Stimulated activated CD8-positive, alpha-beta memory T cell treated with anti-CD3 and anti-CD28 coated beads, Interleukin-7, amount 100 ng/mL, for 1 hour (primary cell): ENCODE results near the gene TNP1.

ENCODE experiments used
- DNase-seq, 2 donors: peaks; one replicate each; pipeline ENCODE4 v3.0.0-alpha.2; 2020; ENCODE audit warnings: low read depth in 2 of 2

TNP1 gene

GRCh38 chr2:216875862-216876261, 16.0 kb upstream of the TNP1 start:
- no peak for DNase-seq

GRCh38 chr2:216873573-216873972, 13.7 kb upstream of the TNP1 start:
- no peak for DNase-seq

GRCh38 chr2:216872624-216873023, 12.8 kb upstream of the TNP1 start:
- no peak for DNase-seq

DNA sequence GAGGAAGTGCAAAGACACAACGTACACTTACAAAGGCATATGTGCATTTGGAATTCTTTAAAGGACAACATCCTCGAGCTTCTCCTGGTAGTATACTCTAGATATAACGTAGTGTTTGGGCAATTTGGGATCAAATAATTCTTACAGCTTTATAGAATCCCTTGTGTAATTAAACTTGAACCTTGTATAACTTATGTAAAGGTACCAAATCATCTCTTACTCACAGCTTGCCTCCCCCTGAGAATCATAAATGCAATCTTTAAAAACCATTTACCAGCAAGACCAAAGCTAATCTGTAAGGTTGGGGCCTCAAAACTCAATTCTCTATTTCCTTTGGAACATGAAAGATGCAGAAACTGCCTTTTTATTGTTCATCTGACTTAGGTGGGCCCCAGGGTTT, 12.2 kb upstream of the TNP1 start:
- no peak for DNase-seq

DNA sequence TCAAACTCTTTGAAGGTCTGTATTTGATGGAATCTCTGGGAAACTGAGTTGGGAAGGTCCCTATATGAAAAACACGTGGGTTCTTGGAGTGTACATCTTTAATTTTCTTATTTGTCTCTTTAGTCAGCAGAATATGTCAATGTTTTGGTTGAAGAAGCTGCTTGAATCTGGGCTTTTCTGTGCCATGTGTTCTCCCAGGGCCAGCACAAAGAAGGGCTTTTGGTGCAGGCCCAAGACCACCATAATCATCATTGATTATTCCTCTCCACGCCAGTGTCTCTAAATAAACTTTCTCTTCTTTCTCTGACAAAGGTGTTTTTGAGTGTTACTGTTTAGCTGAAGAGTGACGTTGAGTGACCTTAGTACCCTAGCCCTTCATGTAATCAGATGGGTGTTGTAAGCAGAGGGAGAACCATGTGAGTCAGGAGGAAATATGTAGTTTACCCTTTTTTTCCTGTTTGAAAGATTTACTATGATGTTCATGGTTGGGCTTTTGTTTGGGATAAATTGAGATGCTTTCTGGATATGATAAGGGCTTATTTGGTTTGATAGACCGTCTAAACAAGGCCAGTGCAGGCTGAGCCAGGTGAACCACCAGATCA, 11.6 kb upstream of the TNP1 start:
- no peak for DNase-seq

GRCh38 chr2:216870508-216871332, 10.9 kb upstream of the TNP1 start:
- no peak for DNase-seq

GRCh38 chr2:216866515-216867095, 6.7 kb upstream of the TNP1 start:
- DNase-seq = no peak

GRCh38 chr2:216865658-216866057, 5.8 kb upstream of the TNP1 start:
- no peak for DNase-seq

DNA sequence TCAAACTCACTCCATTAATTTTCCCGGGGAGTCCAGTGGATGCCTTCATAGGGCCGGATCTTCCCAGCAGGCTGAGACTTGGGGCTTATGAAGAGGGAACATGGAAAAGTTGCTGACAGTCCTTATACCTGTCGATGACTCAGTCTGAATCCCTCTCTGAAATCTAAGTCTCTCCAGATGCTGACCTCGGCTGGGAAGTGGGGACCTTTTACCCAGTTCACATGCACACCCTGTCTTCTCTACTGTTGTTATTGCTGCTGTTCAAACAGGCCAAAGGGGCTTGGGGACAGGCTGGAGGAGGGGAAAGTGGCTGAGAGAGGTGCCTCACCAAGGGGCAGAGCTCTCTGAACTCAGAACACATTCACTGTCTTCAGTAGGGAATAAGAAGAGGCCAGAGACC, 4.1 kb upstream of the TNP1 start:
- DNase-seq = no peak

- DNase-seq = no peak
These were observed 2.9 kb upstream of the TNP1 start for GRCh38 chr2:216862628-216863398.

GRCh38 chr2:216860426-216861137, 718 bp upstream of the TNP1 start:
- no peak for DNase-seq

DNA sequence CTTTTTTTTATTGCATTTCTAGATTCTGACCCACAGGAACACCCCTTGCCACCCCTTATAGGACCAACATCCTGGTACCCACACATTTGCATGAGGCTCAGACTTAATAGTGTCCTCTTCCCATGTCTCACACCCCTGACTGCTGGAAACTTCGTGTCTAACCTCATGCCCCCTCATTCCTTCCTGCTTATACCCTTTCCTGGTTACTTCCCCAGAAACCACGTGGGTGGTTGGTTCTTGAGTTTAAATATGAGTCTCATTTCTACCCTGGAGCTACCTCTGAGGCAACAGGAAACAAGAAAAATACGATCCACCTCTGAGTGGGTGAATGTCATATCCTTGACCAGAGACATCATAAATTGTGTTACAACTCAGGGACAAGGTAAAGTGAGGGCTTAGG, 1.6 kb downstream of the TNP1 start:
- DNase-seq = no peak

DNA sequence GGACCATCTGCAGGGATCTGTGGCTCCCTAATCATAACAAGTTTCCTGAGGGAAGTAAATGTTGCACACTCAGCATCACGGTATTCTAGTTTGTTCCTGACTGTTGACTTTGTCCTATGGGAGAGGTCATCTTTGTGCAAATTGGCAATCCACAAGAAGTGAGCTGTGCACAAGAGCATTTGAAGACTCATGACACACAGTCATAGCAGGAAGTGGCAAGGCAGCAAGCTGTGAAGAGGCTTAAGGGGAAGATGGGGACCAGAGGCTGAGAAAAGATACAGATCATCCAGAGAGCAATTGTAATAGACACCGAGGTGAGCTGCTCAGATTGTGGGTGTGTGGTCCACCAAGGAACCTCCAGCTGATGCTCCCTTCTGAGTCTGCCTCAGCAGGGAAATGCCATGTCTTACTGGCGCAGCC, 2.7 kb downstream of the TNP1 start:
- DNase-seq = no peak

- no peak for DNase-seq
These were observed 3.3 kb downstream of the TNP1 start for GRCh38 chr2:216856406-216857065.

- DNase-seq = no peak
These were observed 4.3 kb downstream of the TNP1 start for GRCh38 chr2:216855605-216856004.

GRCh38 chr2:216855079-216855478, 4.8 kb downstream of the TNP1 start:
- DNase-seq = no peak

GRCh38 chr2:216851486-216852090, 8.3 kb downstream of the TNP1 start:
- DNase-seq = no peak

DNA sequence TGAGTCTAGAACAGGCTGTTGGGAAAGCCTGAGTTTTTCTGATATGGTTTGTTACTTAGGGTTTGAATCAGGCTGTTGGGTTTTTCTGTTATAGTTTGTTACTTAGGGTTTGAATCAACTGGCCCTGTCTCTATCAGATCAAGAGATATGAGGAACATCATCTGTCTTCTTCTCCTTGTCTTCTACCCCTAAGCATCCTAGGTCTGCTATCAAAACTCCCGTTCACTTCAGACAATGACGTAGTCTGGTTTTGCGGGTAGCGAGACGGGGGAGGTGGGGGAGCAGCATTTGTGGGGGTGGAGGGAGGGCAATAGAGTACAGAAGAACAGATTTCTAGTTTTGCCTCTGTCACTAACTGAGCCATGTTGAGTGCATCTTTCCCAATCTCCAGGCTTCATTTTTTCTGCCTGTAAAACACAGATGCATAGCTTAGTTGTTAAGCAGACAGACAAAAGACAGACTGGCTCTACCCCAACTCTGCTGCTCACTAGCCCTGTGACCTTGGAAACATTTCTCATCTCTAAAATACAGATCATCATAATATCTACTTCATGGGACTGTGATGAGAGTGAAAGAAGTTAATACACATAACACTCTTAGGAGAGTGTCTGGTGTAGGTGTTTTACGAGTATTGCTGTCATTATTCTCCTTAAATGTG, 9.1 kb downstream of the TNP1 start:
- DNase-seq = no peak

- DNase-seq = no peak
These were observed 9.9 kb downstream of the TNP1 start for GRCh38 chr2:216849987-216850386.

DNA sequence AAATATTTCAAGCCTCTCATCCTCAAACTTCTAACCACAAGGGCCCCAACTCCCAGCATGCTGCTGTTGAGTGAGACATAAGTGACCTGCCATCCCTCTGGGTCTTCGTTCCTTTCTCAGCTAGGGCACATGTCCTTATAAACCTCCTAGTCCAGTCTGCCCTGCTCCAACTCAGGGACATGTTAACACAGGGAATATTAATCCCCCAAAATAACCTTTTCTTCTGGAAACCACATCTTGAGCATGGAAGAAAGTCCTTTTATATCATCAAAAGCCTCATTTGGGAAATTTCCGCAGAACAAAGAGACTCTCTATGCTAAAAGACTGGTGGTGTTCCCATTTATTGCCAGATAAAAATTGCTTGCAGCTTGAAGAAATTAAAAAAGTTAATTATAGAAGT, 14.4 kb downstream of the TNP1 start:
- DNase-seq = no peak
